Osteoblast (primary cell): ENCODE results near the gene ANGEL2. TPM values are rescaled to one million over a fixed set of nuclear protein-coding genes. Genes with fewer than 3 reads are reported as not detected.

Experiments used
- DNase-seq: peaks from one replicate; pipeline ENCODE4 v3.0.0; 2011; ENCODE audit warnings: low spot score, mixed read lengths; ENCODE audit not compliant: insufficient read length; ENCODE audit errors: missing footprints
- H2AFZ ChIP-seq: 2 replicates; pipeline ENCODE4 v1.6.0; 2011; ENCODE audit warnings: mild to moderate bottlenecking, low read length
- H3K27ac ChIP-seq: 2 replicates; pipeline ENCODE4 v1.5.1; 2011; ENCODE audit warnings: mild to moderate bottlenecking, low read depth, low read length, moderate library complexity
- H3K27me3 ChIP-seq: 2 replicates; pipeline ENCODE4 v1.6.0; 2012; ENCODE audit warnings: mild to moderate bottlenecking, control low read depth, inconsistent platforms, low read length, moderate library complexity; ENCODE audit not compliant: insufficient read depth
- H3K36me3 ChIP-seq: 2 replicates; pipeline ENCODE4 v1.5.1; 2011; ENCODE audit warnings: mild to moderate bottlenecking, low read length, control low read depth, moderate library complexity; ENCODE audit not compliant: insufficient read depth
- H3K4me1 ChIP-seq: 2 replicates; pipeline ENCODE4 v1.5.1; 2011; ENCODE audit warnings: mild to moderate bottlenecking, low read length, control low read depth, moderate library complexity; ENCODE audit not compliant: insufficient read depth
- H3K4me2 ChIP-seq: 2 replicates; pipeline ENCODE4 v1.6.0; 2011; ENCODE audit warnings: mild to moderate bottlenecking, low read length; ENCODE audit not compliant: insufficient read depth
- H3K4me3 ChIP-seq: fragments of 200-600 bp; sonication (generic); 3 replicates; pipeline ENCODE4 v1.5.1; 2012; ENCODE audit warnings: mild to moderate bottlenecking, low read length, inconsistent platforms; ENCODE audit not compliant: insufficient read depth
- H3K79me2 ChIP-seq: 2 replicates; pipeline ENCODE4 v1.6.0; 2012; ENCODE audit warnings: mild to moderate bottlenecking, low read length, control low read depth, inconsistent platforms; ENCODE audit not compliant: insufficient read depth
- H3K9me3 ChIP-seq: 2 replicates; pipeline ENCODE4 v1.5.1; 2011; ENCODE audit warnings: low read depth, low read length, control low read depth
- H4K20me1 ChIP-seq: 2 replicates; pipeline ENCODE4 v1.6.0; 2012; ENCODE audit warnings: mild to moderate bottlenecking, low read length, control low read depth; ENCODE audit not compliant: insufficient read depth
- total RNA-seq: library from RNA; depleted of rRNA; stranded (reverse); fragments of >200 nt; gene quantifications from 2 replicates; pipeline ENCODE4 v1.2.3, GENCODE V29; 2012
- TF ChIP-seq, protein P1 (sequence below): IDR thresholded peaks from 2 replicates; pipeline ENCODE4 v1.5.1; 2011; ENCODE audit warnings: mild to moderate bottlenecking, low read depth, low read length, moderate library complexity; ENCODE audit errors: extremely low read depth

ANGEL2 gene
- total RNA-seq, 1 donor = 46.3 TPM

DNA sequence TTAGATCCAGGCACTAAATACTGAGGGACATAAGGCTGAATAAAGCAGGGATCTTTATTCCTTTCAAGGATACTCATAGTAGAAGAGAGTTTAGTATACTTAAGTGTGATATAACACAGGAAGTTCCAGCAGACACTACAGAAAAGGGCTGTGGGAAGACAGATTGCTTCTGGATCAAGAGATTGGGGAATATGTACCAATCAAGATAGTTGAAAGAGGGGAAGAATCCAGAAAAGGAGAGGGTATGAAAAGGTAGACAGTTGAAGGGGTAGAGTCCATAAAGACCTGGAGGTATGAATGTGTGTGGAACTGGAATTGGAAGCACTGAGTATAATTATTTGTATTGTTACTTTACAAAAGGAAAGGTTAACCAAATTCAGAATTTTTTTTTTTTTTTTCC lies 37.8 kb upstream of the ANGEL2 start:
- TF ChIP-seq, protein P1, sequence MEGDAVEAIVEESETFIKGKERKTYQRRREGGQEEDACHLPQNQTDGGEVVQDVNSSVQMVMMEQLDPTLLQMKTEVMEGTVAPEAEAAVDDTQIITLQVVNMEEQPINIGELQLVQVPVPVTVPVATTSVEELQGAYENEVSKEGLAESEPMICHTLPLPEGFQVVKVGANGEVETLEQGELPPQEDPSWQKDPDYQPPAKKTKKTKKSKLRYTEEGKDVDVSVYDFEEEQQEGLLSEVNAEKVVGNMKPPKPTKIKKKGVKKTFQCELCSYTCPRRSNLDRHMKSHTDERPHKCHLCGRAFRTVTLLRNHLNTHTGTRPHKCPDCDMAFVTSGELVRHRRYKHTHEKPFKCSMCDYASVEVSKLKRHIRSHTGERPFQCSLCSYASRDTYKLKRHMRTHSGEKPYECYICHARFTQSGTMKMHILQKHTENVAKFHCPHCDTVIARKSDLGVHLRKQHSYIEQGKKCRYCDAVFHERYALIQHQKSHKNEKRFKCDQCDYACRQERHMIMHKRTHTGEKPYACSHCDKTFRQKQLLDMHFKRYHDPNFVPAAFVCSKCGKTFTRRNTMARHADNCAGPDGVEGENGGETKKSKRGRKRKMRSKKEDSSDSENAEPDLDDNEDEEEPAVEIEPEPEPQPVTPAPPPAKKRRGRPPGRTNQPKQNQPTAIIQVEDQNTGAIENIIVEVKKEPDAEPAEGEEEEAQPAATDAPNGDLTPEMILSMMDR = no peak
- Histone ChIP-seq H3K4me3 (no peak overlapping the region), H3K4me1 (peaks cover 14% of the 10 kb centered on the region), H4K20me1 (peaks cover 17% of the 10 kb centered on the region), H3K27me3 (no peaks in the 10 kb centered on the region), H2AFZ (no peak overlapping the region), H3K4me2 (no peak overlapping the region), H3K36me3 (no peaks in the 10 kb centered on the region), H3K9me3 (no peaks in the 10 kb centered on the region), H3K27ac (no peak overlapping the region), H3K79me2 (peaks cover 68% of the 10 kb centered on the region)
- no peak for DNase-seq

DNA sequence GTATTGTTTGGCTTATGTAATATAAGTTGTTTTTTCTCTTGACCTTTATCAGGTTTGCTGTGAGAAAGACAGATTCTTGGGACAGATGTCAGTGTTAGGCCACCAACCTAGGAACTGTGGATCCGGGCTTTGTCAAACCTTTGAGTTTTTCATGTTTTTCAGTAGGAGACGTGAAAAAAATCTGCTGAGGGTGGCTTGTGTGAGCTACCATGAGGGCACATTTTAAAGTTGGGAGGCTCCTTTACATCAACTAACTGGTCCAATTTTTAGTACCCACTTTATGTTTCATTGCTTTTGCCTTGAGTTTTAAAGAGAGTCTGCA lies 36.2 kb upstream of the ANGEL2 start:
- TF ChIP-seq, protein P1 = no peak
- Histone ChIP-seq H3K36me3 (no peaks in the 10 kb centered on the region), H3K27ac (peak overlapping the region; percentile 57), H3K79me2 (peaks cover 52% of the 10 kb centered on the region), H3K4me3 (peak overlapping the region; percentile 94), H2AFZ (peak overlapping the region; percentile 100), H3K27me3 (no peaks in the 10 kb centered on the region), H3K9me3 (no peaks in the 10 kb centered on the region), H4K20me1 (peaks cover 13% of the 10 kb centered on the region), H3K4me1 (peaks cover 14% of the 10 kb centered on the region), H3K4me2 (peak overlapping the region; percentile 89)
- peak; percentile 31 for DNase-seq

DNA sequence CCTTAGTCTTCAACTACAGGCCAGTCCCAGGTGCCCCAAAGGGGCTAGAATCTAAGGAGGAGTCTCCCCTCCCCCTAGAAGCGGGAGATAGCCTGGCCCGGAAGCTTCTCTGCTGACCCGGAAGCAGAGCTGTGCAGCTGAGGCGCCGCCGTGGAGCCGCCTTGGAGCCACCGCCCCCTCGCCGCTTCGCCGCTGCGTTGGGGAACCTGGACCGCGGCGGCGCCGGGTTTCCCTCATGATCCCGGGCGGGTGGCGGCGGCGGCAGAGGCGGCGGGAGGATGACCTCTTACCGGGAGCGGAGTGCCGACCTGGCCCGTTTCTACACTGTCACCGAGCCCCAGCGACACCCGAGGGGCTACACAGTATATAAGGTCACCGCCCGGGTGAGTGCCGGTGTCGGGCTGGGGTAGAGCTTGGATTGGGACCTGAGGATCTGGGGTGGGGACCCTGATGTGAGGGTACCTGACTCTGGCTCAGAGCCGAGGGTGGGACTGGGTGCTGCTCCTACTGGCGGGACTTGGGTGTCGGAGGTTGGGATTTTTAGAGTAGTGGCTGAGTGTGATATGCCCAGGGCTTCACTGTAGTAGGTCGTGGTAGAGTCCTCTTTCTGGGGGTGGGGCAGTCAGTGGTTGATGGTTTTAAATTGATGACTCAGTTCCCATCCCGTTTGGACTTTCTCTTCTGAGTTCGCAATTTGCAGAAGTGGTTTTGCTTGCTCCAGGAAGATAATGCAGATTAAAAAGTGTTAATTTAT lies 35.6 kb upstream of the ANGEL2 start, which contains the start of gene RPS6KC1:
RPS6KC1 (plus strand) TSS at position 115 of the 754 bp plus-strand sequence; CDS start at position 279, 164 bp downstream.
- H4K20me1 ChIP-seq = peaks cover 8% of the 10 kb centered on the region
- H3K27me3 ChIP-seq = no peaks in the 10 kb centered on the region
- H3K9me3 ChIP-seq = no peaks in the 10 kb centered on the region
- H3K79me2 ChIP-seq = peaks cover 47% of the 10 kb centered on the region
- H3K4me1 ChIP-seq = peaks cover 14% of the 10 kb centered on the region
- peak within 1 kb of the TSS; percentile 89 for H3K4me2 ChIP-seq
- TF ChIP-seq, protein P1 = no peak
- peak within 1 kb of the TSS; percentile 100 for H2AFZ ChIP-seq
- H3K4me3 ChIP-seq = peak within 1 kb of the TSS; percentile 94
- H3K27ac ChIP-seq = peak within 1 kb of the TSS; percentile 75
- no peaks in the 10 kb centered on the region for H3K36me3 ChIP-seq
- DNase-seq = peak; percentile 96

DNA sequence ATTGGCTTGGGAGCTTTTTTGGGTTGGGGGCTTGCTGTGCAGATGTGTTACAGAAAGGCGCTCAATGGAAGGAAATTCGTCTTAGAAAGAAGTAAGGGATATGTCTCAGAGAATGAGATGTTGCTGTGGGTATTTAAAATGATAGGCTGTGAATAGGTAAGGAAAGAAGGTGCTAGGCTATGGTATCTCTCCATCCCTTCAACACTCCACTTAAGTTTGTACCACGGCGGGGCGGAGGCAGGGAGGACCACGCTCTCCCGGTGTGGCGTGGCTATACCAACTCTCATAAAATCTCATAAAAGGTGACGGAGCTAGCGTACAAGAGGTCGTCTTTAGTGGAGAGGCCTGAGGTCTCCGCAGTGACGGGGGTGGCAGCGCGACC lies 35.1 kb upstream of the ANGEL2 start:
- no peaks in the 10 kb centered on the region for H3K27me3 ChIP-seq
- H3K79me2 ChIP-seq = peaks cover 41% of the 10 kb centered on the region
- peak overlapping the region; percentile 75 for H3K27ac ChIP-seq
- TF ChIP-seq, protein P1 = no peak
- DNase-seq = peak; percentile 42
- H4K20me1 ChIP-seq = peaks cover 2% of the 10 kb centered on the region
- peaks cover 14% of the 10 kb centered on the region for H3K4me1 ChIP-seq
- no peaks in the 10 kb centered on the region for H3K36me3 ChIP-seq
- H3K4me3 ChIP-seq = peak overlapping the region; percentile 94
- peak overlapping the region; percentile 89 for H3K4me2 ChIP-seq
- peak overlapping the region; percentile 100 for H2AFZ ChIP-seq
- no peaks in the 10 kb centered on the region for H3K9me3 ChIP-seq
